Stimulated activated CD8-positive, alpha-beta memory T cell treated with anti-CD3 and anti-CD28 coated beads, Interleukin-4, amount 100 ng/mL, for 1 hour (primary cell): ENCODE results near the gene RASA4.
"Not testable (repeated sequence)": the region's sequence is repeated elsewhere in the genome, so short reads cannot be mapped to it uniquely, and the experiment has no call there.

Source experiments
- DNase-seq, 2 donors: peaks; one replicate each; pipeline ENCODE4 v3.0.0-alpha.2; 2020; ENCODE audit warnings: low read depth in 2 of 2, low spot score in 1 of 2

Gene RASA4

GRCh38 chr7:102616507-102617125 is at the start of gene RASA4:
Gene RASA4, minus strand, starts transcription at chr7:102616756. Its CDS starts 67 bp downstream, at chr7:102616689.
- not testable (repeated sequence) for DNase-seq

- DNase-seq = not testable (repeated sequence)
Observed at GRCh38 chr7:102664765-102665164, 48.2 kb upstream of the RASA4 start.

GRCh38 chr7:102649924-102650323 is 33.4 kb upstream of the RASA4 start, which contains the start of gene SPDYE2B:
Gene SPDYE2B, plus strand, starts transcription at chr7:102650319. Its CDS starts 2,030 bp downstream, at chr7:102652349.
- DNase-seq = not testable (repeated sequence)

GRCh38 chr7:102647813-102648212 is 31.3 kb upstream of the RASA4 start:
- not testable (repeated sequence) for DNase-seq

GRCh38 chr7:102643404-102643803 is 26.8 kb upstream of the RASA4 start:
- DNase-seq = not testable (repeated sequence)

GRCh38 chr7:102642691-102643090 is 26.1 kb upstream of the RASA4 start, which contains the start of gene UPK3BL1:
Gene UPK3BL1, minus strand, starts transcription at chr7:102642791. Its CDS starts 50 bp downstream, at chr7:102642741.
- DNase-seq = not testable (repeated sequence)

- DNase-seq = not testable (repeated sequence)
Observed at GRCh38 chr7:102638848-102639247, 22.3 kb upstream of the RASA4 start.

- not testable (repeated sequence) for DNase-seq
Observed at GRCh38 chr7:102636956-102637355, 20.4 kb upstream of the RASA4 start.

GRCh38 chr7:102635354-102635753 is 18.8 kb upstream of the RASA4 start:
- DNase-seq = not testable (repeated sequence)

- DNase-seq = not testable (repeated sequence)
Observed at GRCh38 chr7:102634299-102634698, 17.7 kb upstream of the RASA4 start.

- DNase-seq = not testable (repeated sequence)
Observed at GRCh38 chr7:102630622-102631021, 14.1 kb upstream of the RASA4 start.

- DNase-seq = not testable (repeated sequence)
Observed at GRCh38 chr7:102627271-102627904, 10.8 kb upstream of the RASA4 start.

- not testable (repeated sequence) for DNase-seq
Observed at GRCh38 chr7:102618122-102618521, 1.6 kb upstream of the RASA4 start.

- not testable (repeated sequence) for DNase-seq
Observed at GRCh38 chr7:102615930-102616329, 626 bp downstream of the RASA4 start.

- not testable (repeated sequence) for DNase-seq
Observed at GRCh38 chr7:102614873-102615272, 1.7 kb downstream of the RASA4 start.

- not testable (repeated sequence) for DNase-seq
Observed at GRCh38 chr7:102614346-102614697, 2.2 kb downstream of the RASA4 start.

GRCh38 chr7:102613575-102614345 is 2.8 kb downstream of the RASA4 start:
- not testable (repeated sequence) for DNase-seq

- not testable (repeated sequence) for DNase-seq
Observed at GRCh38 chr7:102611675-102612325, 4.8 kb downstream of the RASA4 start.

GRCh38 chr7:102611013-102611674 is 5.4 kb downstream of the RASA4 start:
- not testable (repeated sequence) for DNase-seq

GRCh38 chr7:102610441-102610840 is 6.1 kb downstream of the RASA4 start:
- DNase-seq = not testable (repeated sequence)
